DMS114 treated with DMSO at 0.1 percent for 48 hours (cell line): ENCODE results near the gene SIGLECL1.

ENCODE experiments used
- DNase-seq: peaks from one replicate; lab custom pipeline; 2025; ENCODE audit not compliant: unreplicated experiment; lab: John Stamatoyannopoulos, UW

The SIGLECL1 gene

GRCh38 chr19:51252306-51253079 lies 1.6 kb downstream of the SIGLECL1 start:
- no peak for DNase-seq

GRCh38 chr19:51253088-51253806 lies 2.4 kb downstream of the SIGLECL1 start:
- no peak for DNase-seq

- no peak for DNase-seq
Measured at GRCh38 chr19:51256155-51256625, 5.3 kb downstream of the SIGLECL1 start.

- DNase-seq: no peak
Measured at GRCh38 chr19:51257471-51257870, 6.6 kb downstream of the SIGLECL1 start.

GRCh38 chr19:51258165-51259160 lies 7.6 kb downstream of the SIGLECL1 start:
- no peak for DNase-seq

- DNase-seq: peak; percentile 30
Measured at GRCh38 chr19:51259348-51260245, 8.7 kb downstream of the SIGLECL1 start.

- no peak for DNase-seq
Measured at GRCh38 chr19:51263808-51264207, 12.9 kb downstream of the SIGLECL1 start.

- no peak for DNase-seq
Measured at GRCh38 chr19:51271067-51271466, 20.2 kb downstream of the SIGLECL1 start.

GRCh38 chr19:51272183-51272810 lies 21.4 kb downstream of the SIGLECL1 start:
- DNase-seq: no peak

GRCh38 chr19:51274049-51274770 lies 23.3 kb downstream of the SIGLECL1 start:
- DNase-seq: no peak

GRCh38 chr19:51277112-51277511 lies 26.2 kb downstream of the SIGLECL1 start:
- no peak for DNase-seq

GRCh38 chr19:51282335-51282734 lies 31.5 kb downstream of the SIGLECL1 start:
- no peak for DNase-seq

GRCh38 chr19:51285682-51286081 lies 34.8 kb downstream of the SIGLECL1 start:
- DNase-seq: no peak

GRCh38 chr19:51289635-51290034 lies 38.8 kb downstream of the SIGLECL1 start:
- DNase-seq: no peak

- DNase-seq: no peak
Measured at GRCh38 chr19:51292971-51293370, 42.1 kb downstream of the SIGLECL1 start.

GRCh38 chr19:51293571-51294210 lies 42.8 kb downstream of the SIGLECL1 start:
- no peak for DNase-seq

- no peak for DNase-seq
Measured at GRCh38 chr19:51294211-51294976, 43.5 kb downstream of the SIGLECL1 start.

- DNase-seq: no peak
Measured at GRCh38 chr19:51294977-51295375, 44.1 kb downstream of the SIGLECL1 start.
